ENCODE data around the gene WIZ.

WIZ gene

GRCh38 chr19:15432629-15433518, 16.9 kb downstream of the WIZ start (continued):
- TF ChIP-seq TRIM28 (IDR thresholded peaks at IDR 0.05; ENCODE audit: borderline replicate concordance, low read length) (no peak), ZBTB48 (tag by site-specific recombination; IDR thresholded peaks at IDR 0.05) (peak; percentile 85), ZBTB10 (tag by site-specific recombination; IDR thresholded peaks at IDR 0.05) (no peak), ZNF560 (tag by site-specific recombination; IDR thresholded peaks at IDR 0.05; ENCODE audit: borderline replicate concordance) (no peak), ZNF777 (tag by site-specific recombination; IDR thresholded peaks at IDR 0.05; ENCODE audit: borderline replicate concordance) (peak; percentile 98), ZBTB8A (tag by site-specific recombination; IDR thresholded peaks at IDR 0.05) (no peak; the same call in 1 of the 2 replicates), ZNF514 (tag by site-specific recombination; IDR thresholded peaks at IDR 0.05) (no peak), ZNF174 (tag by site-specific recombination; IDR thresholded peaks at IDR 0.05) (no peak), ZNF791 (tag by site-specific recombination; IDR thresholded peaks at IDR 0.05) (no peak), SCRT2 (tag by site-specific recombination; IDR thresholded peaks at IDR 0.05) (no peak), ZNF391 (tag by site-specific recombination; IDR thresholded peaks at IDR 0.05; ENCODE audit: borderline replicate concordance, low read depth) (peak; percentile 84; the same call in 1 of the 2 replicates), ZNF146 (tag by site-specific recombination; IDR thresholded peaks at IDR 0.05) (peak; percentile 6; the same call in 1 of the 2 replicates), ZNF488 (tag by site-specific recombination; IDR thresholded peaks at IDR 0.05) (no peak), ZNF561 (tag by site-specific recombination; IDR thresholded peaks at IDR 0.05; ENCODE audit: borderline replicate concordance) (peak; percentile 100), ZNF132 (tag by site-specific recombination; IDR thresholded peaks at IDR 0.05; ENCODE audit: borderline replicate concordance) (no peak)
- TF ChIP-seq, protein P1, sequence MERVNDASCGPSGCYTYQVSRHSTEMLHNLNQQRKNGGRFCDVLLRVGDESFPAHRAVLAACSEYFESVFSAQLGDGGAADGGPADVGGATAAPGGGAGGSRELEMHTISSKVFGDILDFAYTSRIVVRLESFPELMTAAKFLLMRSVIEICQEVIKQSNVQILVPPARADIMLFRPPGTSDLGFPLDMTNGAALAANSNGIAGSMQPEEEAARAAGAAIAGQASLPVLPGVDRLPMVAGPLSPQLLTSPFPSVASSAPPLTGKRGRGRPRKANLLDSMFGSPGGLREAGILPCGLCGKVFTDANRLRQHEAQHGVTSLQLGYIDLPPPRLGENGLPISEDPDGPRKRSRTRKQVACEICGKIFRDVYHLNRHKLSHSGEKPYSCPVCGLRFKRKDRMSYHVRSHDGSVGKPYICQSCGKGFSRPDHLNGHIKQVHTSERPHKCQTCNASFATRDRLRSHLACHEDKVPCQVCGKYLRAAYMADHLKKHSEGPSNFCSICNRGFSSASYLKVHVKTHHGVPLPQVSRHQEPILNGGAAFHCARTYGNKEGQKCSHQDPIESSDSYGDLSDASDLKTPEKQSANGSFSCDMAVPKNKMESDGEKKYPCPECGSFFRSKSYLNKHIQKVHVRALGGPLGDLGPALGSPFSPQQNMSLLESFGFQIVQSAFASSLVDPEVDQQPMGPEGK (tag by site-specific recombination; IDR thresholded peaks at IDR 0.05) = 0 out of 2 replicates have a peak, but pooled peaks have one; percentile 28
- TF ChIP-seq, protein P2, sequence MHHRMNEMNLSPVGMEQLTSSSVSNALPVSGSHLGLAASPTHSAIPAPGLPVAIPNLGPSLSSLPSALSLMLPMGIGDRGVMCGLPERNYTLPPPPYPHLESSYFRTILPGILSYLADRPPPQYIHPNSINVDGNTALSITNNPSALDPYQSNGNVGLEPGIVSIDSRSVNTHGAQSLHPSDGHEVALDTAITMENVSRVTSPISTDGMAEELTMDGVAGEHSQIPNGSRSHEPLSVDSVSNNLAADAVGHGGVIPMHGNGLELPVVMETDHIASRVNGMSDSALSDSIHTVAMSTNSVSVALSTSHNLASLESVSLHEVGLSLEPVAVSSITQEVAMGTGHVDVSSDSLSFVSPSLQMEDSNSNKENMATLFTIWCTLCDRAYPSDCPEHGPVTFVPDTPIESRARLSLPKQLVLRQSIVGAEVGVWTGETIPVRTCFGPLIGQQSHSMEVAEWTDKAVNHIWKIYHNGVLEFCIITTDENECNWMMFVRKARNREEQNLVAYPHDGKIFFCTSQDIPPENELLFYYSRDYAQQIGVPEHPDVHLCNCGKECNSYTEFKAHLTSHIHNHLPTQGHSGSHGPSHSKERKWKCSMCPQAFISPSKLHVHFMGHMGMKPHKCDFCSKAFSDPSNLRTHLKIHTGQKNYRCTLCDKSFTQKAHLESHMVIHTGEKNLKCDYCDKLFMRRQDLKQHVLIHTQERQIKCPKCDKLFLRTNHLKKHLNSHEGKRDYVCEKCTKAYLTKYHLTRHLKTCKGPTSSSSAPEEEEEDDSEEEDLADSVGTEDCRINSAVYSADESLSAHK (tag by site-specific recombination; IDR thresholded peaks at IDR 0.05) = no peak
- TF ChIP-seq, protein P3, sequence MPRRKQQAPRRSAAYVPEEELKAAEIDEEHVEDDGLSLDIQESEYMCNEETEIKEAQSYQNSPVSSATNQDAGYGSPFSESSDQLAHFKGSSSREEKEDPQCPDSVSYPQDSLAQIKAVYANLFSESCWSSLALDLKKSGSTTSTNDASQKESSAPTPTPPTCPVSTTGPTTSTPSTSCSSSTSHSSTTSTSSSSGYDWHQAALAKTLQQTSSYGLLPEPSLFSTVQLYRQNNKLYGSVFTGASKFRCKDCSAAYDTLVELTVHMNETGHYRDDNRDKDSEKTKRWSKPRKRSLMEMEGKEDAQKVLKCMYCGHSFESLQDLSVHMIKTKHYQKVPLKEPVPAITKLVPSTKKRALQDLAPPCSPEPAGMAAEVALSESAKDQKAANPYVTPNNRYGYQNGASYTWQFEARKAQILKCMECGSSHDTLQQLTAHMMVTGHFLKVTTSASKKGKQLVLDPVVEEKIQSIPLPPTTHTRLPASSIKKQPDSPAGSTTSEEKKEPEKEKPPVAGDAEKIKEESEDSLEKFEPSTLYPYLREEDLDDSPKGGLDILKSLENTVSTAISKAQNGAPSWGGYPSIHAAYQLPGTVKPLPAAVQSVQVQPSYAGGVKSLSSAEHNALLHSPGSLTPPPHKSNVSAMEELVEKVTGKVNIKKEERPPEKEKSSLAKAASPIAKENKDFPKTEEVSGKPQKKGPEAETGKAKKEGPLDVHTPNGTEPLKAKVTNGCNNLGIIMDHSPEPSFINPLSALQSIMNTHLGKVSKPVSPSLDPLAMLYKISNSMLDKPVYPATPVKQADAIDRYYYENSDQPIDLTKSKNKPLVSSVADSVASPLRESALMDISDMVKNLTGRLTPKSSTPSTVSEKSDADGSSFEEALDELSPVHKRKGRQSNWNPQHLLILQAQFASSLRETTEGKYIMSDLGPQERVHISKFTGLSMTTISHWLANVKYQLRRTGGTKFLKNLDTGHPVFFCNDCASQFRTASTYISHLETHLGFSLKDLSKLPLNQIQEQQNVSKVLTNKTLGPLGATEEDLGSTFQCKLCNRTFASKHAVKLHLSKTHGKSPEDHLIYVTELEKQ (tag by site-specific recombination; IDR thresholded peaks at IDR 0.05; ENCODE audit: borderline replicate concordance) = no peak; the same call in 1 of the 2 replicates
- TF ChIP-seq, protein P4, sequence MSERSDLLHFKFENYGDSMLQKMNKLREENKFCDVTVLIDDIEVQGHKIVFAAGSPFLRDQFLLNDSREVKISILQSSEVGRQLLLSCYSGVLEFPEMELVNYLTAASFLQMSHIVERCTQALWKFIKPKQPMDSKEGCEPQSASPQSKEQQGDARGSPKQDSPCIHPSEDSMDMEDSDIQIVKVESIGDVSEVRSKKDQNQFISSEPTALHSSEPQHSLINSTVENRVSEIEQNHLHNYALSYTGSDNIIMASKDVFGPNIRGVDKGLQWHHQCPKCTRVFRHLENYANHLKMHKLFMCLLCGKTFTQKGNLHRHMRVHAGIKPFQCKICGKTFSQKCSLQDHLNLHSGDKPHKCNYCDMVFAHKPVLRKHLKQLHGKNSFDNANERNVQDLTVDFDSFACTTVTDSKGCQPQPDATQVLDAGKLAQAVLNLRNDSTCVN (tag by site-specific recombination; optimal IDR thresholded peaks at IDR 0.05) = peak; percentile 70
- TF ChIP-seq, protein P5, sequence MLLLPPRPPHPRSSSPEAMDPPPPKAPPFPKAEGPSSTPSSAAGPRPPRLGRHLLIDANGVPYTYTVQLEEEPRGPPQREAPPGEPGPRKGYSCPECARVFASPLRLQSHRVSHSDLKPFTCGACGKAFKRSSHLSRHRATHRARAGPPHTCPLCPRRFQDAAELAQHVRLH (tag by site-specific recombination; IDR thresholded peaks at IDR 0.05) = peak; percentile 26; the same call in 1 of the 2 replicates

Data from HEK293 (cell line).